SK-N-SH treated with all-trans-retinoic acid at 6 μM for 48 hours (cell line): ENCODE measurements around the gene EPHA6.
"Not testable (repeated sequence)": the region's sequence is repeated elsewhere in the genome, so short reads cannot be mapped to it uniquely, and the experiment has no call there.

ENCODE experiments used
- ATAC-seq: fragments of 200-7000 bp; cut with Tn5 transposase; 3 replicates; pipeline ENCODE4 v1.9.1; 2020; ENCODE audit warnings: mild to moderate bottlenecking, moderate library complexity
- ARNTL ChIP-seq: fragments of 450-650 bp; formaldehyde crosslinking; IDR thresholded peaks from 2 replicates; pipeline ENCODE4 v1.5.0; 2020; ENCODE audit warnings: low read depth, mild to moderate bottlenecking, moderate library complexity, borderline replicate concordance
- BACH2 ChIP-seq: fragments of 250-450 bp; sonication (Bioruptor Pico); IDR thresholded peaks from 2 replicates; pipeline ENCODE4 v1.9.0; 2021; ENCODE audit warnings: mild to moderate bottlenecking, borderline replicate concordance
- CREB5 ChIP-seq: fragments of 250-450 bp; sonication (Bioruptor Pico); IDR thresholded peaks from 2 replicates; pipeline ENCODE4 v1.5.1; 2020; ENCODE audit warnings: low read depth, mild to moderate bottlenecking, moderate library complexity
- CSDC2 ChIP-seq: fragments of 250-450 bp; sonication (Bioruptor Pico); IDR thresholded peaks from 2 replicates; pipeline ENCODE4 v1.5.0; 2020; ENCODE audit warnings: mild to moderate bottlenecking, moderate library complexity
- ESRRG ChIP-seq: fragments of 250-450 bp; sonication (Bioruptor Pico); IDR thresholded peaks from 2 replicates; pipeline ENCODE4 v1.6.1; 2021; ENCODE audit warnings: mild to moderate bottlenecking
- GLIS3 ChIP-seq: fragments of 250-450 bp; sonication (Bioruptor Pico); IDR thresholded peaks from 2 replicates; pipeline ENCODE4 v1.5.0; 2020; ENCODE audit warnings: mild to moderate bottlenecking, moderate library complexity
- ISL1 ChIP-seq: fragments of 250-450 bp; sonication (Bioruptor Pico); IDR thresholded peaks from 2 replicates; pipeline ENCODE4 v2.1.2; 2022; ENCODE audit warnings: mild to moderate bottlenecking, moderate library complexity
- PATZ1 ChIP-seq: fragments of 250-450 bp; sonication (Bioruptor Pico); IDR thresholded peaks from 2 replicates; pipeline ENCODE4 v1.8.0; 2020; ENCODE audit warnings: mild to moderate bottlenecking, moderate library complexity, borderline replicate concordance
- POU6F1 ChIP-seq: fragments of 250-450 bp; sonication (Bioruptor Pico); IDR thresholded peaks from 2 replicates; pipeline ENCODE4 v1.8.0; 2021; ENCODE audit warnings: low read depth, mild to moderate bottlenecking, moderate library complexity, borderline replicate concordance
- PPARA ChIP-seq: fragments of 250-450 bp; sonication (Bioruptor Pico); IDR thresholded peaks from 2 replicates; pipeline ENCODE4 v1.5.0; 2020; ENCODE audit warnings: mild to moderate bottlenecking, borderline replicate concordance
- RARB ChIP-seq: fragments of 250-450 bp; sonication (Bioruptor Pico); IDR thresholded peaks from 2 replicates; pipeline ENCODE4 v1.8.0; 2021; ENCODE audit warnings: mild to moderate bottlenecking, moderate library complexity
- SNAI2 ChIP-seq: fragments of 250-450 bp; sonication (Bioruptor Pico); IDR thresholded peaks from 2 replicates; pipeline ENCODE4 v1.5.0; 2020; ENCODE audit warnings: mild to moderate bottlenecking, moderate library complexity
- TCF4 ChIP-seq: fragments of 250-450 bp; sonication (Bioruptor Pico); IDR thresholded peaks from 2 replicates; pipeline ENCODE4 v1.8.0; 2021; ENCODE audit warnings: mild to moderate bottlenecking, moderate library complexity, borderline replicate concordance
- TOX ChIP-seq: fragments of 250-450 bp; sonication (Bioruptor Pico); IDR thresholded peaks from 2 replicates; pipeline ENCODE4 v1.8.0; 2021; ENCODE audit warnings: mild to moderate bottlenecking, moderate library complexity, borderline replicate concordance
- ZC3H10 ChIP-seq: fragments of 250-450 bp; sonication (Bioruptor Pico); IDR thresholded peaks from 2 replicates; pipeline ENCODE4 v1.5.1; 2021; ENCODE audit warnings: mild to moderate bottlenecking, moderate library complexity
- ZFP3 ChIP-seq: fragments of 250-450 bp; sonication (Bioruptor Pico); IDR thresholded peaks from 2 replicates; pipeline ENCODE4 v1.5.0; 2020; ENCODE audit warnings: mild to moderate bottlenecking, moderate library complexity
- ZFP30 ChIP-seq: fragments of 450-650 bp; formaldehyde crosslinking; IDR thresholded peaks from 2 replicates; pipeline ENCODE4 v1.5.0; 2022; ENCODE audit warnings: mild to moderate bottlenecking, moderate library complexity
- ZNF565 ChIP-seq: fragments of 450-650 bp; formaldehyde crosslinking; conservative IDR thresholded peaks from 2 replicates; pipeline ENCODE4 v1.5.0; 2020; ENCODE audit warnings: low read depth, mild to moderate bottlenecking, moderate library complexity
- ZNF8 ChIP-seq: fragments of 450-650 bp; formaldehyde crosslinking; IDR thresholded peaks from 2 replicates; pipeline ENCODE4 v1.5.0; 2020; ENCODE audit warnings: mild to moderate bottlenecking, moderate library complexity

EPHA6 gene

GRCh38 chr3:97579365-97579764 is 765.0 kb downstream of the EPHA6 start:
- no peak for TF ChIP-seq CREB5
- TF ChIP-seq TCF4 (CRISPR knock-in tag): no peak
- no peak for TF ChIP-seq PPARA (CRISPR knock-in tag)
- TF ChIP-seq POU6F1 (CRISPR knock-in tag): no peak
- ATAC-seq: no peak

- no peak for TF ChIP-seq GLIS3 (CRISPR knock-in tag)
- no peak for ATAC-seq
Measured at GRCh38 chr3:97610626-97611025, 796.2 kb downstream of the EPHA6 start.

GRCh38 chr3:97612632-97613031 is 798.2 kb downstream of the EPHA6 start:
- ATAC-seq: no peak
- TF ChIP-seq SNAI2 (CRISPR knock-in tag): no peak
- no peak for TF ChIP-seq RARB (CRISPR knock-in tag)
- TF ChIP-seq ISL1 (CRISPR knock-in tag): no peak
- no peak for TF ChIP-seq PATZ1 (CRISPR knock-in tag)
- TF ChIP-seq ZNF8 (CRISPR knock-in tag): no peak
- TF ChIP-seq ZFP30 (CRISPR knock-in tag): no peak

- TF ChIP-seq ISL1 (CRISPR knock-in tag): no peak
- no peak for TF ChIP-seq TCF4 (CRISPR knock-in tag)
- TF ChIP-seq PPARA (CRISPR knock-in tag): no peak
- TF ChIP-seq ZFP30 (CRISPR knock-in tag): no peak
- no peak for TF ChIP-seq POU6F1 (CRISPR knock-in tag)
- TF ChIP-seq ARNTL (CRISPR knock-in tag): no peak
- TF ChIP-seq BACH2 (CRISPR knock-in tag): no peak
- TF ChIP-seq ZNF8 (CRISPR knock-in tag): no peak
- TF ChIP-seq TOX (CRISPR knock-in tag): no peak
- no peak for TF ChIP-seq ZNF565 (CRISPR knock-in tag)
- TF ChIP-seq SNAI2 (CRISPR knock-in tag): no peak
- no peak for TF ChIP-seq ESRRG (CRISPR knock-in tag)
- TF ChIP-seq CREB5: no peak
- ATAC-seq: no peak
Measured at GRCh38 chr3:97613139-97613538, 798.7 kb downstream of the EPHA6 start.

GRCh38 chr3:97620514-97620913 is 806.1 kb downstream of the EPHA6 start:
- ATAC-seq: not testable (repeated sequence)

GRCh38 chr3:97636465-97636864 is 822.1 kb downstream of the EPHA6 start:
- no peak for TF ChIP-seq SNAI2 (CRISPR knock-in tag)
- no peak for TF ChIP-seq ZNF8 (CRISPR knock-in tag)
- no peak for TF ChIP-seq ESRRG (CRISPR knock-in tag)
- no peak for TF ChIP-seq CREB5
- no peak for TF ChIP-seq CSDC2 (CRISPR knock-in tag)
- TF ChIP-seq ZC3H10 (CRISPR knock-in tag): no peak
- TF ChIP-seq PPARA (CRISPR knock-in tag): no peak
- no peak for TF ChIP-seq PATZ1 (CRISPR knock-in tag)
- TF ChIP-seq ZFP3: no peak
- TF ChIP-seq ISL1 (CRISPR knock-in tag): no peak
- TF ChIP-seq ZNF565 (CRISPR knock-in tag): no peak

More at GRCh38 chr3:97636465-97636864, 822.1 kb downstream of the EPHA6 start:
- no peak for ATAC-seq
